B cell (primary cell): ENCODE results near the gene SPX. TPM values are rescaled to one million over a fixed set of nuclear protein-coding genes. Genes with fewer than 3 reads are reported as not detected.

Source experiments
- ATAC-seq: fragments of 200-7000 bp; cut with Tn5 transposase; one replicate; pipeline ENCODE4 v1.10.0; 2021; ENCODE audit warnings: low read depth, mild to moderate bottlenecking, moderate number of reproducible peaks, moderate library complexity
- CTCF ChIA-PET: fragments of 350-600 bp; sonication (Branson Sonifier 250); formaldehyde crosslinking; loops from one replicate; lab custom pipeline; 2021; ENCODE audit warnings: antibody characterized with exemption, inconsistent platforms; lab: Charles Lee
- POLR2A ChIA-PET: fragments of 350-600 bp; sonication (Branson Sonifier 250); formaldehyde crosslinking; loops from one replicate; lab custom pipeline; 2021; ENCODE audit warnings: antibody characterized with exemption; lab: Charles Lee
- DNase-seq: peaks from one replicate; pipeline ENCODE4 v3.0.0; 2013
- H2AFZ ChIP-seq: 2 replicates; pipeline ENCODE4 v1.6.1; 2012; ENCODE audit warnings: mild to moderate bottlenecking, low read depth, low read length; ENCODE audit not compliant: insufficient read depth, poor library complexity, severe bottlenecking
- H3K27ac ChIP-seq, 2 donors: 1 replicate in 1 of 2; 2 replicates in 1 of 2; pipeline ENCODE4 v1.5.1; 2012 to 2013; ENCODE audit warnings: low read length in 2 of 2, mild to moderate bottlenecking in 2 of 2, moderate library complexity in 1 of 2
- H3K27me3 ChIP-seq, 4 experiments: fragments of 200-600 bp in 1 of 4; sonication (generic) in 1 of 4; replicated peaks in 1 of 4; 1 replicate in 2 of 4; 2 replicates in 2 of 4; pipeline versions ENCODE4 v1.6.1 to v1.7.0; 2013 to 2016; ENCODE audit warnings: low read length in 3 of 4, mild to moderate bottlenecking in 2 of 4, mixed read lengths in 1 of 4, moderate library complexity in 1 of 4; ENCODE audit not compliant: insufficient read depth in 4 of 4, control insufficient read depth in 3 of 4; ENCODE audit errors: control extremely low read depth in 1 of 4
- H3K36me3 ChIP-seq, 2 experiments: replicated peaks in 1 of 2; 1 replicate in 1 of 2; 2 replicates in 1 of 2; pipeline versions ENCODE4 v1.6.1 to v1.7.1; 2013; ENCODE audit warnings: low read length in 1 of 2; ENCODE audit not compliant: insufficient read depth in 2 of 2, control insufficient read depth in 1 of 2; ENCODE audit errors: control extremely low read depth in 1 of 2, extremely low read depth in 1 of 2
- H3K4me1 ChIP-seq, 2 donors: fragments of 200-600 bp in 1 of 2; sonication (generic) in 1 of 2; 1 replicate in 1 of 2; 2 replicates in 1 of 2; pipeline versions ENCODE4 v1.5.1 to v1.6.1; 2013 to 2017; ENCODE audit warnings: low read length in 2 of 2; ENCODE audit not compliant: control insufficient read depth in 2 of 2, insufficient read depth in 2 of 2
- H3K4me2 ChIP-seq: replicated peaks from 2 replicates; pipeline ENCODE3; 2012; ENCODE audit warnings: mild to moderate bottlenecking, low read depth, low read length; ENCODE audit not compliant: poor library complexity, severe bottlenecking
- H3K4me3 ChIP-seq, 5 experiments: fragments of 200-600 bp in 1 of 5; sonication (generic) in 1 of 5; 1 replicate in 3 of 5; 2 replicates in 2 of 5; pipeline versions ENCODE4 v1.5.1 to v1.7.0; 2011 to 2016; ENCODE audit warnings: low read length in 4 of 5, mild to moderate bottlenecking in 4 of 5, low read depth in 2 of 5, control low read depth in 1 of 5, moderate library complexity in 1 of 5; ENCODE audit not compliant: insufficient read depth in 1 of 5; ENCODE audit errors: control extremely low read depth in 1 of 5, extremely low read depth in 1 of 5
- H3K79me2 ChIP-seq: fragments of 200-600 bp; sonication (generic); one replicate; pipeline ENCODE4 v1.6.0; 2016; ENCODE audit warnings: low read length; ENCODE audit not compliant: control insufficient read depth, insufficient read depth
- H3K9ac ChIP-seq: fragments of 200-600 bp; sonication (generic); 2 replicates; pipeline ENCODE4 v1.6.1; 2017; ENCODE audit warnings: mild to moderate bottlenecking, low read length, moderate library complexity
- H3K9me3 ChIP-seq, 3 donors: one replicate each; pipeline versions ENCODE4 v1.6.1 to v1.7.1; 2013; ENCODE audit warnings: low read length in 2 of 3; ENCODE audit not compliant: control insufficient read depth in 2 of 3, insufficient read depth in 1 of 3; ENCODE audit errors: control extremely low read depth in 1 of 3
- H4K20me1 ChIP-seq: 2 replicates; pipeline ENCODE4 v1.6.0; 2012; ENCODE audit warnings: mild to moderate bottlenecking, low read length; ENCODE audit not compliant: insufficient read depth, control insufficient read depth, poor library complexity, severe bottlenecking
- H3K27ac Mint-ChIP-seq: one replicate; pipeline ENCODE4 v1.8.0; 2021; ENCODE audit warnings: mixed read lengths
- H3K27me3 Mint-ChIP-seq: one replicate; pipeline ENCODE4 v1.8.0; 2021; ENCODE audit warnings: mixed read lengths
- H3K4me1 Mint-ChIP-seq: one replicate; pipeline ENCODE4 v1.8.0; 2021; ENCODE audit warnings: mixed read lengths
- H3K4me3 Mint-ChIP-seq: one replicate; pipeline ENCODE4 v1.8.0; 2021; ENCODE audit warnings: mixed read lengths
- H3K9me3 Mint-ChIP-seq: one replicate; pipeline ENCODE4 v1.8.0; 2022; ENCODE audit warnings: mixed read lengths; ENCODE audit not compliant: insufficient read depth
- CTCF ChIP-seq: fragments of 200-600 bp; IDR thresholded peaks from one replicate; pipeline ENCODE4 v1.8.0; 2022; ENCODE audit warnings: antibody characterized with exemption, mild to moderate bottlenecking
- EZH2 ChIP-seq: IDR thresholded peaks from 2 replicates; pipeline ENCODE4 v1.6.1; 2012; ENCODE audit warnings: borderline replicate concordance, low read depth, mild to moderate bottlenecking, moderate library complexity, low read length; ENCODE audit not compliant: insufficient read depth, poor library complexity, severe bottlenecking
- WGBS: methylation state at CpG from one replicate; pipeline ENCODE4 v1.1.5; 2013; ENCODE audit warnings: missing lambda C conversion rate; ENCODE audit not compliant: insufficient coverage; 5-methylcytosine and 5-hydroxymethylcytosine counted together
- intact Hi-C: fragments of 100-400 bp; cut with micrococcal nuclease; formaldehyde crosslinking; loops from one replicate; pipeline ENCODE4 v1.10.0; 2022
- polyA plus RNA-seq: library from polyadenylated mRNA; depleted of rRNA; stranded (reverse); fragments of >200 nt; gene quantifications from 2 replicates; pipeline ENCODE4 v1.2.3, GENCODE V29; 2012
- total RNA-seq, 2 donors: library from RNA; stranded (reverse); fragments of 120-200 nt in 1 of 2; gene quantifications; 1 replicate in 1 of 2; 2 replicates in 1 of 2; pipeline versions ENCODE4 v1.2.3 to v1.2.4, GENCODE V29; 2013 to 2022

SPX gene
- total and polyA plus RNA-seq, 2 donors (not counting 1 experiment from before 2014, with no cell fraction given): 0.04 to 0.39 TPM

GRCh38 chr12:21509768-21510167 is 16.3 kb upstream of the SPX start:
- Mint-ChIP-seq H3K9me3 (no peaks in the 10 kb centered on the region), H3K27ac (peak overlapping the region; percentile 57), H3K27me3 (no peaks in the 10 kb centered on the region), H3K4me1 (peaks cover 21% of the 10 kb centered on the region), H3K4me3 (peak overlapping the region; percentile 71)
- ATAC-seq (peak; percentile 24), DNase-seq (peak; percentile 59)
- Histone ChIP-seq H3K9me3 (no peaks in the 10 kb centered on the region), H3K4me3 (peak overlapping the region in 1 of 5 experiments; percentile 51), H3K4me1 (peaks cover 8 to 12% of the 10 kb centered on the region in 2 donors), H3K27me3 (no peaks in the 10 kb centered on the region), H3K9ac (peak overlapping the region; percentile 41), H3K27ac (peak overlapping the region; percentile 29 to 71), H3K79me2 (peaks cover 12% of the 10 kb centered on the region), H3K36me3 (peaks cover 4 to 35% of the 10 kb centered on the region in 2 experiments), H2AFZ (peak overlapping the region; percentile 70), H3K4me2 (peak overlapping the region; percentile 60), H4K20me1 (peaks cover 8% of the 10 kb centered on the region)
- CTCF ChIA-PET: no interaction called here
- POLR2A ChIA-PET: no interaction called here
- intact Hi-C loops: no loop called here
- TF ChIP-seq CTCF (no peak), EZH2 (no peak)
- WGBS: 36% methylated on average over 2 of the region's 2 CpGs

- no peak overlapping the region for H3K27ac Mint-ChIP-seq
- CTCF ChIA-PET: interaction anchor here (1.6 kb wide), 1 partner anchor 11 kb away, joined by 5 read pairs; no protein-coding TSS in a partner anchor
These were observed 9.8 kb upstream of the SPX start for GRCh38 chr12:21516281-21516680.

More at GRCh38 chr12:21516281-21516680, 9.8 kb upstream of the SPX start:
- no peaks in the 10 kb centered on the region for H3K27me3 ChIP-seq
- DNase-seq (no peak), ATAC-seq (no peak)
- WGBS: no CpG with 5 or more reads among the region's 2 CpGs
- H4K20me1 ChIP-seq: no peaks in the 10 kb centered on the region
- no peaks in the 10 kb centered on the region for H3K79me2 ChIP-seq
- no peak overlapping the region for H3K4me2 ChIP-seq
- no peak overlapping the region for H3K27ac ChIP-seq
- H3K9ac ChIP-seq: no peak overlapping the region
- no peaks in the 10 kb centered on the region for H3K4me1 ChIP-seq
- H3K9me3 ChIP-seq: no peaks in the 10 kb centered on the region
- peaks cover 2% of the 10 kb centered on the region for H3K4me1 Mint-ChIP-seq
- intact Hi-C loops: no loop called here
- peaks cover 11 to 37% of the 10 kb centered on the region in 2 experiments for H3K36me3 ChIP-seq
- no peak overlapping the region for H2AFZ ChIP-seq
- H3K4me3 ChIP-seq: no peak overlapping the region
- H3K27me3 Mint-ChIP-seq: no peaks in the 10 kb centered on the region
- POLR2A ChIA-PET: no interaction called here
- no peak overlapping the region for H3K4me3 Mint-ChIP-seq
- no peaks in the 10 kb centered on the region for H3K9me3 Mint-ChIP-seq
- no peak for TF ChIP-seq CTCF
- TF ChIP-seq EZH2: no peak
